ENCODE data around the gene AIMP2. TPM values are rescaled to one million over a fixed set of nuclear protein-coding genes. Genes with fewer than 3 reads are reported as not detected.
"Not testable (repeated sequence)": the region's sequence is repeated elsewhere in the genome, so short reads cannot be mapped to it uniquely, and the experiment has no call there.

The AIMP2 gene
- total and polyA plus RNA-seq, 2 of the 4 experiments (the other 2 are of a cell fraction): 57.5 to 58.6 TPM

DNA sequence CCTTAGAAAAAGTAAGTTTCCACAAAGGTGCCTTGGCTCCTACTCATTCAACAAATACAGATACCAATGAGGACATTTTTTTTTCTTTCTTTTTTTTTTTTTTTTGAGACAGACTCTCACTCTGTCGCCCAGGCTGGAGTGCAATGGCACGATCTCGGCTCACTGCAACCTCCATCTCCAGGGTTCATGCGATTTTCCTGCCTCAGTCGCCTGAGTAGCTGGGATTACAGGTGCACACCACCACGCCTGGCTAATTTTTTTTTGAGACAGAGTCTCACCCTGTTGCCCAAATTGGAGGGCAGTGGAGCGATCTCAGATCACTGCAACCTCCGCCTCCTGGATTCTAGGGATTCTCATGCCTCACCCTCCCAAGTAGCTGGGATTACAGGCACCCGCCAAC, 42.1 kb downstream of the AIMP2 start:
- BruUV-seq (replicated peaks); DNase-seq; H2AFZ ChIP-seq (replicated peaks; ENCODE audit: low read length, poor library complexity); POLR2A ChIA-PET (ENCODE audit: unreplicated experiment); H4K91ac ChIP-seq (ENCODE audit: insufficient read depth, low read depth, low read length); H3K9me1 ChIP-seq (ENCODE audit: insufficient read depth, low read length); H3K56ac ChIP-seq (ENCODE audit: extremely low read depth, insufficient read depth, low read length); H2BK5ac ChIP-seq (ENCODE audit: low read depth, low read length, poor library complexity, severe bottlenecking); H2AK5ac ChIP-seq (ENCODE audit: low read depth, low read length); dilution Hi-C loops (cut with HindIII; ENCODE audit: low sequenced_read_pairs, unreplicated experiment); H3K23ac ChIP-seq (ENCODE audit: low read depth, low read length); H3K4me1 ChIP-seq (ENCODE audit: control insufficient read depth, insufficient read depth, low read length); ATAC-seq (ENCODE audit: low read depth); H3K9ac ChIP-seq (ENCODE audit: low read depth, low read length); in situ Hi-C loops (cut with MboI; ENCODE audit: low sequenced_read_pairs); H2AK9ac ChIP-seq (replicated peaks; ENCODE audit: low read depth, low read length, poor library complexity); H2BK120ac ChIP-seq (ENCODE audit: low read depth, low read length); H3K18ac ChIP-seq (ENCODE audit: low read depth, low read length); H3K14ac ChIP-seq (replicated peaks; ENCODE audit: low read depth, low read length); H3K27ac ChIP-seq (ENCODE audit: insufficient read depth, low read length); H3K4ac ChIP-seq (ENCODE audit: low read depth, low read length); H3K9me3 ChIP-seq (ENCODE audit: control insufficient read depth, insufficient read depth, low read length); CTCF ChIA-PET; H2BK15ac ChIP-seq (ENCODE audit: low read depth, low read length); H3K4me3 ChIP-seq (ENCODE audit: insufficient read depth, low read depth, low read length); H3K4me2 ChIP-seq (ENCODE audit: low read depth, low read length); H4K5ac ChIP-seq (ENCODE audit: low read depth, low read length); H2BK20ac ChIP-seq (ENCODE audit: low read depth, low read length); H3K27me3 ChIP-seq (ENCODE audit: control insufficient read depth, insufficient read depth, low read length); H4K8ac ChIP-seq (ENCODE audit: low read depth in 2 of 2, low read length in 2 of 2): not testable (repeated sequence)
- 87% methylated on average over 6 of the region's 9 CpGs; no CpG with 5 or more reads in 1 of the 2 experiments for WGBS, 2 experiments (ENCODE audit: extremely low coverage in 2 of 2, insufficient read length in 1 of 2)
- Histone ChIP-seq H3K36me3 (ENCODE audit: control insufficient read depth, insufficient read depth, low read length) (peaks cover 29% of the 10 kb centered on the region), H3K79me1 (ENCODE audit: low read depth in 1 of 2, low read length in 2 of 2) (peaks cover 7 to 42% of the 10 kb centered on the region in 2 experiments), H4K20me1 (ENCODE audit: insufficient read depth, low read length) (peaks cover 12% of the 10 kb centered on the region; the same call in 1 of the 2 replicates)
- intact Hi-C loops (cut with micrococcal nuclease): loop anchor here (5.0 kb wide), 1 partner anchor 34 kb away; no protein-coding TSS in a partner anchor
